Measurements from ENCODE around the gene DNAJC13.
"Not testable (repeated sequence)": the region's sequence is repeated elsewhere in the genome, so short reads cannot be mapped to it uniquely, and the experiment has no call there.

DNAJC13 gene, protein sequence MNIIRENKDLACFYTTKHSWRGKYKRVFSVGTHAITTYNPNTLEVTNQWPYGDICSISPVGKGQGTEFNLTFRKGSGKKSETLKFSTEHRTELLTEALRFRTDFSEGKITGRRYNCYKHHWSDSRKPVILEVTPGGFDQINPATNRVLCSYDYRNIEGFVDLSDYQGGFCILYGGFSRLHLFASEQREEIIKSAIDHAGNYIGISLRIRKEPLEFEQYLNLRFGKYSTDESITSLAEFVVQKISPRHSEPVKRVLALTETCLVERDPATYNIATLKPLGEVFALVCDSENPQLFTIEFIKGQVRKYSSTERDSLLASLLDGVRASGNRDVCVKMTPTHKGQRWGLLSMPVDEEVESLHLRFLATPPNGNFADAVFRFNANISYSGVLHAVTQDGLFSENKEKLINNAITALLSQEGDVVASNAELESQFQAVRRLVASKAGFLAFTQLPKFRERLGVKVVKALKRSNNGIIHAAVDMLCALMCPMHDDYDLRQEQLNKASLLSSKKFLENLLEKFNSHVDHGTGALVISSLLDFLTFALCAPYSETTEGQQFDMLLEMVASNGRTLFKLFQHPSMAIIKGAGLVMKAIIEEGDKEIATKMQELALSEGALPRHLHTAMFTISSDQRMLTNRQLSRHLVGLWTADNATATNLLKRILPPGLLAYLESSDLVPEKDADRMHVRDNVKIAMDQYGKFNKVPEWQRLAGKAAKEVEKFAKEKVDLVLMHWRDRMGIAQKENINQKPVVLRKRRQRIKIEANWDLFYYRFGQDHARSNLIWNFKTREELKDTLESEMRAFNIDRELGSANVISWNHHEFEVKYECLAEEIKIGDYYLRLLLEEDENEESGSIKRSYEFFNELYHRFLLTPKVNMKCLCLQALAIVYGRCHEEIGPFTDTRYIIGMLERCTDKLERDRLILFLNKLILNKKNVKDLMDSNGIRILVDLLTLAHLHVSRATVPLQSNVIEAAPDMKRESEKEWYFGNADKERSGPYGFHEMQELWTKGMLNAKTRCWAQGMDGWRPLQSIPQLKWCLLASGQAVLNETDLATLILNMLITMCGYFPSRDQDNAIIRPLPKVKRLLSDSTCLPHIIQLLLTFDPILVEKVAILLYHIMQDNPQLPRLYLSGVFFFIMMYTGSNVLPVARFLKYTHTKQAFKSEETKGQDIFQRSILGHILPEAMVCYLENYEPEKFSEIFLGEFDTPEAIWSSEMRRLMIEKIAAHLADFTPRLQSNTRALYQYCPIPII (N-terminal part only)

DNA sequence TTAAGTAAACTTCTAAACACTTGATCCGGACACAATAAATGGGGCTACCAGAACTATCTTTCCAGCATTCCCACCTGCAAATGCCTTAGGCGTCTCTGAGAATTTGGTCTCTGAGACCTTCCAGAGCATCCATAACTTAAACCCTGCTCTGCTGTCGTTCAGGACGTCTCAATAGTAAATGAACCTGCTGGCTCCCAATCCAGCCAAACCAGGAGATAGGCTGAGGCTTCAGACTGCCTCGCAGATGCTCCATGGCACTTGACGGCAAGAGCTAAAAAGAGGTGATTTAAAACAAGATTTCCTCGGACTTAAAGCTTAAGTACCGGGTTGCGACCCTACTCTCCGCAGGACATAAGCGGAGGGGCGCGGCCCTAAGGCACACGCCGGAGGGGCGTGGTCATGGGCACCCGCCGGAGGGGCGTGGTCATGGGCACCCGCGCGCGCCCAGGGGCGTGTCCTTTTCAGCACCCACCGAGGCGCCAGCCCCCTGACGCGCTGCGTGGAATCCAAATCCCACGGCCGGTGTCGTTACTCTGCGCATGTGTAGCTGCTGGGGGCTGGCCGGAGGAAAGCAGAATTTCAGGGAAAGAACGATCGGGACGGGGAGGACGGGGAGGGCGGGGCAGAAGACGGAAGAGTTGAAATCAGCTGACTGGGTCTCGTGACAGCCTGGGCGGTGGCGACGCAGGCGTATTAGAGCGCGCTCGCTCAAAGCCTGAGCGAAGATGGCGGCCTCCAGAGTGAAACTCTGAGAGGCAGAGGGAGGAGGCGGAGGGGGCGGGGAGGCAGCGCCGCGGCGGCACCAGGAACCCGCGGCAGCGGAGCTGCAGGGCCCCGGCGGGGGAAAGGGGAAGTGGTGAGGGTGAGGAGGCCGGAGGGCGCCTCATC lies at the start of gene DNAJC13:
DNAJC13 (plus strand) TSS at position 696 of the 888 bp plus-strand sequence. CDS start 17,049 bp downstream, outside the sequence.
- Mint-ChIP-seq H3K27me3 (no peaks in the 10 kb centered on the region), H3K9me3 (no peaks in the 10 kb centered on the region), H3K27ac (peak within 1 kb of the TSS; percentile 99)

DNA sequence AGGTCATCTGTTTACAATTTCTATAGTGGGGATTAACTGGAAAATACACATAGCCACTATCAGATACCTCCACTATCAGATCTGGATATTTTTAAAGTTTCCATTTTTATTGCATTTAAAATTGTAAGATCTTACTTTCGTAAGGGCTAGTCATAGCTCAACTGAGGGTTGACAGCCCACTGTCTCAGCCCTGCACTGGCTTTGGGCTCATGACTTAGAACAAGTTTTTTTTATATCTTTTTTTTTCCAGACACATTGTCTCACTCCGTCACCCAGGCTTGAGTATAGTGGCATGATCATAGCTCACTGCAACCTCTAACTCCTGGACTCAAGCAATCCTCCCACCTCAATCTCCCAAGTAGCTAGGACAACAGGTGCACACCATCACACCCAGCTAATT lies 48.8 kb upstream of the DNAJC13 start:
- Mint-ChIP-seq H3K27me3 (peaks cover 0 to 4% of the 10 kb centered on the region in 2 donors), H3K4me3 (no peak overlapping the region), H3K9me3 (no peaks in the 10 kb centered on the region), H3K4me1 (no peaks in the 10 kb centered on the region), H3K27ac (no peak overlapping the region), H3K36me3 (no peaks in the 10 kb centered on the region)
- ATAC-seq (replicated peaks) (no peak), DNase-seq (no peak)

More for the DNA sequence above, at the start of gene DNAJC13:
- peaks cover 8 to 11% of the 10 kb centered on the region in 2 donors for H3K36me3 Mint-ChIP-seq
- peaks cover 18 to 30% of the 10 kb centered on the region in 2 donors for H3K4me1 Mint-ChIP-seq
- DNase-seq = peak; percentile 90
- peak; percentile 94 to 95 for ATAC-seq (replicated peaks)
- peak within 1 kb of the TSS; percentile 95 to 97 for H3K4me3 Mint-ChIP-seq

DNA sequence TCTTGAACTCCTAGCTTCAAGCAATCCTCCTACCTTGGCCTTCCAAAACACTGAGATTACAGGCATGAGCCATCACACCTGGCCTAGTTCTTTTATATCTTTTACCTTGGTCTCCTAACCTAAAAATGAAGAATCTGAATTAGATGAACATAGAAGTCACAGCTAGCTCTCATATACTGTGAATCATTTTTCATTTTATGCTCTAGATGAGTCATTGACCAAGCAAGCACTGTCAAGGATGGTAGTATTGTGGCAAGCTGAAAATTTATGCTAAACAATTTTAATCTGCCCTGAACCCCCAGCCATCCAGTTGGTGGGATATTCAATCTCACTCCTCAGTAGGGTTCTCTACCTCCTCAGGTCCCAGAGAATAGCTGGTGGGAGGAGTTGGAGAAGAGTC lies 48.3 kb upstream of the DNAJC13 start:
- peak in 1 of 2 donors; percentile 22 for ATAC-seq (replicated peaks)
- Mint-ChIP-seq H3K27ac (no peak overlapping the region), H3K4me1 (no peaks in the 10 kb centered on the region), H3K27me3 (peaks cover 0 to 4% of the 10 kb centered on the region in 2 donors), H3K9me3 (no peaks in the 10 kb centered on the region), H3K36me3 (no peaks in the 10 kb centered on the region), H3K4me3 (no peak overlapping the region)
- DNase-seq = no peak

DNA sequence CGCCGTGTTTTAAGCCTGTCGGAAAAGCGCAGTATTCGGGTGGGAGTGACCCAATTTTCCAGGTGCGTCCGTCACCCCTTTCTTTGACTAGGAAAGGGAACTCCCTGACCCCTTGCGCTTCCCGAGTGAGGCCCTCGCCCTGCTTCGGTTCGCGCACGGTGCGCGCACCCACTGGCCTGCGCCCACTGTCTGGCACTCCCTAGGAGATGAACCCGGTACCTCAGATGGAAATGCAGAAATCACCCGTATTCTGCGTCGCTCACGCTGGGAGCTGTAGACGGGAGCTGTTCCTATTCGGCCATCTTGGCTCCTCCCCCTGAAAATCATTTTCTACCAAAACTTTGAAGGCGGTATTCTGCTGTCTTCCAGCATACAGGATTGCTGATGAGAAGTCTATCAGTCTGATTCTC lies 40.4 kb upstream of the DNAJC13 start:
- Mint-ChIP-seq H3K4me1 (peaks cover 5 to 25% of the 10 kb centered on the region in 2 donors), H3K27me3 (peaks cover 4 to 17% of the 10 kb centered on the region in 2 donors)
- H3K36me3 Mint-ChIP-seq; H3K9me3 Mint-ChIP-seq; H3K4me3 Mint-ChIP-seq; H3K27ac Mint-ChIP-seq; DNase-seq; ATAC-seq (replicated peaks): not testable (repeated sequence)

DNA sequence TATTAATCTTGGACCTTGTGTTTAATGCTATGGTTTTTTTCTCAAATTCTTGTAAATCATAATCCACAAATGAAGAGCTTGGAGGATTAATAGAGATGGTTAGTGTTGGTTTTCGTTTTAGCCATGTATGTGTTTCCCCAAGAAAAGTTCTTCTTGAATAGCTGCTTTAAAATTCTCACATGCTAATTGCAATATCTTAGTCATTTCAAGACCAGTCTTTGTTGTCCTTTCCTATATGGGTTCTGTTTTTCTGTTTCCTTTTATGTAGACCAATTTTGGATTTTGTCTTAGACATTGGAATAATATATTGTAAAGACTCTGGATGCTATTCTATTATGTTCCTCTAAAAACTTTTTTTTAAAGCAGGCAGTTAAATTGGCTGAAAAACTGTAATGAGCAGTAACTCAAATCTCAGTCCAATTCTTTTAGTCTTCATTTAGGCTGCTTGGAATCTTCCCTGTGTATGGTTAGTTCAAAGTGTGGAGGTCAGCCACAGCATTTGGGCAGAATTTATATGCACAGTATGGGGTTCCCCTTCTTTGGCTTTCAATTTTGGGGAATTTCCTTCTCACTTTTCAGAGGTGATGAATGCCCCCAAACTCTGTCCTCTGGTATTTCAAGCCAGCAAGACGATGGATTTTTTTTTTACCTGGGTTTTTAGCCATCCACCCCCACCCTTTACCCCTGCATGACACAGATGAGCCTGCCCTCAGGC lies 39.1 kb upstream of the DNAJC13 start:
- no peaks in the 10 kb centered on the region for H3K9me3 Mint-ChIP-seq
- ATAC-seq (replicated peaks) (peak; percentile 79 to 81), DNase-seq (no peak)
- no peak overlapping the region for H3K27ac Mint-ChIP-seq
- H3K27me3 Mint-ChIP-seq = peaks cover 6 to 17% of the 10 kb centered on the region in 2 donors
- H3K36me3 Mint-ChIP-seq = no peaks in the 10 kb centered on the region
- no peak overlapping the region for H3K4me3 Mint-ChIP-seq
- H3K4me1 Mint-ChIP-seq = peaks cover 5 to 25% of the 10 kb centered on the region in 2 donors

DNA sequence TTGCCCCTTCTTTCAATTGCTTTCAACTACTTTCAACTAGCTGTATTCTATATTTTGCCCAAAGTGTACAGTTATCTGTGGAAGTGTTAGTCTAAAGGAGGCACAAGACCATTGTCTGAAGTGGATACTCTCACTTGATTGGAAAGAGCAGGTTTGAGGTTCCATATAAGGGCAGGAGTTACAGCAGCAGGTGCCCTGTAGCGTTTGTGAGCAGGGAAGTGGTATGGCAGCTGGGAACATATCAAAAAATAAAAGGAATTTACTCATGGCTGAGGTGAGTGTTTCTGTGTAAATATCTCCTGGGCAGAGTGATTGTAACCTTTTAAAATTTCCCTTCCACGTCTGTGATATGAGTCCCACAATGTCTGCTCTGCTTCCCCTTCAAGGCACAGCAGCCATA lies 38.5 kb upstream of the DNAJC13 start:
- Mint-ChIP-seq H3K27me3 (peaks cover 6 to 17% of the 10 kb centered on the region in 2 donors), H3K9me3 (no peaks in the 10 kb centered on the region), H3K36me3 (no peaks in the 10 kb centered on the region), H3K4me1 (peaks cover 5 to 25% of the 10 kb centered on the region in 2 donors), H3K27ac (peak overlapping the region; percentile 37), H3K4me3 (no peak overlapping the region)
- DNase-seq (no peak), ATAC-seq (replicated peaks) (peak; percentile 36 to 45)

DNA sequence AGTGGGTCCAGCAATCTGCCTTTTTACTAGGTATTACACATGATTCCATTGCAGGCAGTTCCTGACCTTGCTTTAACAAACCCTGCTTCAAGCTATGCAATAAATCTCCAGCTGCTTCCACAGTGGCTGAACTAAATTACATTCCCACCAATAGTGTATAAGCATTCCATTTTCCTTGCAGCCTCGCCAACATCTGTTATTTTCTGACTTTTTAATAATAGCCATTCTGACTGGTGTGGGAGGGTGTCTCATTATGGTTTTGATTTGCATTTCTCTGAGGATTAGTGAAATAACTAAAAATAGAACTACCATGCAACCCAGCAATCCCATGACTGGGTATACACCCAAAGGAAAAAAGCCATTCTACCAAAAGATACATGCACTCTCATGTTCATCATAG lies 36.4 kb upstream of the DNAJC13 start:
- ATAC-seq (replicated peaks) (peak in 1 of 2 donors; percentile 24), DNase-seq (no peak)
- no peak overlapping the region for H3K27ac Mint-ChIP-seq
- peaks cover 0 to 2% of the 10 kb centered on the region in 2 donors for H3K9me3 Mint-ChIP-seq
- H3K27me3 Mint-ChIP-seq = peaks cover 6 to 14% of the 10 kb centered on the region in 2 donors
- no peak overlapping the region for H3K4me3 Mint-ChIP-seq
- H3K4me1 Mint-ChIP-seq = peaks cover 5 to 25% of the 10 kb centered on the region in 2 donors
- H3K36me3 Mint-ChIP-seq = no peaks in the 10 kb centered on the region

DNA sequence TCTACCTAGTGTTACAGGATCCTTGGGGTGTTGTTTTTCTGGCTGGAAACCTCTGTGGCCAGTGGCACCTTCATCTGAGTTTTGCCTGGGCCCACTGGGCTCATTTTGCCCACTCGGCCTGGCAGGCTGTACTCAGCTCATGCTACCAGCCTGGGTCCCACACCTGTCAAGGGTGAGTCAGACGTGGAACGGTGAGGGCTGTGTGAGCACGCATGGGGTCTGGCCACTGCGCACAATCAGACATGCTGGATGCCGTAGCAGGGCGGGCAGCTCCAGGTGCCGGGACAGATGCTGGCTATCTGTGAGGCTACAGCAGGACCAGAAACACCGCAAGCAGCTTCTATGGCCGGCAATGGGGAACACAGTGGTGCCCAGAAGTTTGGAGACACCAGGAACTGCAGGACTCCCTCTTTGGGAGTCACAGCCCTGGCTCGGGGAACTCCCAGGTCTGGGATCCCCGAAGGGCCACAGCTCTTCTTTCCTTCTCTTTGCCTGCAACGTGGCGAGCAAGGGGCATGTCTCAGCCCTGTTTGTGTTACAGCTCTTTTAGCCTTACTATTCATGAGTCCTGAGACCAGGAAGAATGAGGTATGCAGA lies 35.9 kb upstream of the DNAJC13 start:
- Mint-ChIP-seq H3K27me3 (peaks cover 6 to 14% of the 10 kb centered on the region in 2 donors), H3K36me3 (no peaks in the 10 kb centered on the region), H3K27ac (no peak overlapping the region), H3K4me3 (no peak overlapping the region), H3K9me3 (peaks cover 0 to 2% of the 10 kb centered on the region in 2 donors), H3K4me1 (peaks cover 6 to 25% of the 10 kb centered on the region in 2 donors)
- ATAC-seq (replicated peaks) (peak in 1 of 2 donors; percentile 17), DNase-seq (no peak)

DNA sequence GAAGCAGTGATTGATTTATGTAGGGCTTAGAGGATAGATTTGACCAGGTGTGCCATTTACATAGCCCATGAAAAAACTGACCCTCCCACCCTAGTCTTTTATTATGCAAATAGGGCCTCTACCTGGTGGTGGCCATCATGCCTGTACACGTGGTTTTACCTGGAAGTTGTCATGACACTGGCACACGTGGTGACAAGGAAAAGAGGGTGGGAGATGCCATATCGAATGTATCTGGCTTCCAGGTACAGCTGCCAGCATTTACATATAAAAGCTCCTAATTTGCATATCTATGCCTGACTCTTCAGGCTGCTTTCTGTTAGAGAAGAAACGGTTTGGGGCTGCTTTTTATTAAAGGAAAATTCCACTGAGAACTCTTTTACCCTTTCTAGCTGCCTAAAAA lies 35.0 kb upstream of the DNAJC13 start:
- Mint-ChIP-seq H3K9me3 (peaks cover 0 to 2% of the 10 kb centered on the region in 2 donors), H3K4me3 (no peak overlapping the region), H3K36me3 (no peaks in the 10 kb centered on the region), H3K27ac (no peak overlapping the region), H3K4me1 (peaks cover 8 to 25% of the 10 kb centered on the region in 2 donors), H3K27me3 (peaks cover 6 to 13% of the 10 kb centered on the region in 2 donors)
- DNase-seq = no peak
- ATAC-seq (replicated peaks) = no peak

DNA sequence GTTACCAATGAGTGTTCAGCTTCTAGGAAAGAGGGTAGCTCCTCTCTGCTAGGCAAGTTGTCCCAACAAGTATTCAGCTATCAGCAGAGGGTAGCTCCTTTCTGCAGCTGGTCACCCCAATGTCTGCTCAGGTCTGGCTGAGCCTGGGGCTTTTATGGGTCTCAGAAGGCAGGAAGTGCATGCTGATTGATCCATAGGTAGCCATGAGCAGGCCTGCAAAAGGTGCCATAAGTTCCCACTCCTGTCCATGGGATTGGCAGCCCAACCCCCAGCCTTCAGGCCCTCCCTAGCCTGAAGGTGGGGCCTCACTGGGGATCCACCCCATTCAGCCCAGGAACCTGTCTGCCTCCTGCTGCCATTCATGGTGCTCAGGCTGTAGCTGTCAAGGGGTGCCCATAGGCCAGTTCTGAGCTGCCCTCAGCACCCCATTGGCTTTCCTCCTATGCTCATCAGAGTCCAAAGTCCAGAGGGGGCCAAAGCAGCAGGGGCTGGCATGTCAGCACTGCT lies 34.6 kb upstream of the DNAJC13 start:
- peaks cover 8 to 25% of the 10 kb centered on the region in 2 donors for H3K4me1 Mint-ChIP-seq
- H3K4me3 Mint-ChIP-seq = no peak overlapping the region

DNA sequence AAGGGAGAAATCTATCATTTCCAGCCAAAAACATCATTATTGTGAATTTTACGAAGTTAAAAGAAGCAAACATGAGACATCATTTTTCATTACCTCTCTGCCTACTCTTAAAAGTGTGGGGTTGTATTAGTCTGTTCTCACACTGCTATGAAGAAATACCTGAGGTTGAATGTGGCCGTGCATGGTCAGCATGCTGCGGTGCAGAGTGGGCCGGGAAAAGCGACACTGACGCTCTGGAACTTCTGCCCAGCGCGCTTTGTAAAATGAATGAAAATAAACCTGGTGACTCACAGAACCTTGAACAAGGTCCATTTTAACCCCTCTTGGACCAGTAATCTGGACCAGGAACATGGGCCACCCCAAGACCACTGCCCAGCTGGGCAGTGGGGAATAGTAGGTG lies 31.0 kb upstream of the DNAJC13 start:
- Mint-ChIP-seq H3K4me3 (no peak overlapping the region), H3K27me3 (peaks cover 0 to 6% of the 10 kb centered on the region in 2 donors), H3K36me3 (no peaks in the 10 kb centered on the region), H3K9me3 (peaks cover 0 to 2% of the 10 kb centered on the region in 2 donors), H3K4me1 (peaks cover 2 to 3% of the 10 kb centered on the region in 2 donors), H3K27ac (no peak overlapping the region)
- no peak for DNase-seq
- ATAC-seq (replicated peaks) = no peak

More for the DNA sequence above, 34.6 kb upstream of the DNAJC13 start:
- Mint-ChIP-seq H3K9me3 (peaks cover 0 to 2% of the 10 kb centered on the region in 2 donors), H3K27me3 (peaks cover 6 to 9% of the 10 kb centered on the region in 2 donors), H3K36me3 (no peaks in the 10 kb centered on the region), H3K27ac (no peak overlapping the region)
- DNase-seq (no peak), ATAC-seq (replicated peaks) (no peak)

DNA sequence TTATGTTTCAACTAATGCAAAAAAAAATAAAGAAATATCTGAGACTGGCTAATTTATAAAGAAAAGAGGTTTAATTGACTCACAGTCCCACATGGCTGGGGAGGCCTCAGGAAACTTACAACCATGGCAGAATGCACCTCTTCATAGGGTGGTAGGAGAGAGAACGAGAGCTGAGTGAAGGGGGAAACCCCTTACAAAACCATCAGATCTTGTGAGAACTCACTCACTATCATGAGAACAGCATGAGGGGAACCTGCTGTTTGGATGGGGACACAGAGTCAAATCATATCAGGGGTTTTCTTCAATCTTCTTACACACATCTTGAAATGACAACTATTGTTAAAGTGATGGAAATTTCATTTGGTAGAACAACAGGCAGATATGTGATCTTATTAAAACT lies 24.6 kb upstream of the DNAJC13 start:
- not testable (repeated sequence) for H3K4me1 Mint-ChIP-seq, DNase-seq, H3K27ac Mint-ChIP-seq, H3K9me3 Mint-ChIP-seq, H3K27me3 Mint-ChIP-seq, H3K36me3 Mint-ChIP-seq, H3K4me3 Mint-ChIP-seq
- peak; percentile 82 to 85 for ATAC-seq (replicated peaks)
